ENCODE results near the gene TEX264. TPM values are rescaled to one million over a fixed set of nuclear protein-coding genes. Genes with fewer than 3 reads are reported as not detected.

TEX264 gene
- total RNA-seq, 6 experiments from 2014 or later, result 39.2 to 56.3 (median 42.2) TPM

- no peak for DNase-seq
- Mint-ChIP-seq H3K27ac (no peak overlapping the region), H3K27me3 (ENCODE audit: insufficient read depth) (peaks cover 7% of the 10 kb centered on the region; the same call in 1 of the 2 replicates), H3K36me3 (ENCODE audit: low read depth) (peaks cover 9% of the 10 kb centered on the region), H3K4me3 (no peak overlapping the region), H3K4me1 (ENCODE audit: low read depth) (peaks cover 58% of the 10 kb centered on the region), H3K9me3 (no peaks in the 10 kb centered on the region)
- no peak for TF ChIP-seq CTCF (IDR thresholded peaks at IDR 0.05)
These were observed 6.3 kb downstream of the TEX264 start for GRCh38 chr3:51677358-51677757.

GRCh38 chr3:51678186-51678585, 7.1 kb downstream of the TEX264 start:
- Mint-ChIP-seq H3K36me3 (ENCODE audit: low read depth) (peaks cover 10% of the 10 kb centered on the region), H3K4me3 (no peak overlapping the region), H3K27ac (no peak overlapping the region), H3K9me3 (no peaks in the 10 kb centered on the region), H3K27me3 (ENCODE audit: insufficient read depth) (peaks cover 7% of the 10 kb centered on the region; the same call in 1 of the 2 replicates), H3K4me1 (ENCODE audit: low read depth) (peaks cover 51% of the 10 kb centered on the region)
- no peak for DNase-seq
- no peak for TF ChIP-seq CTCF (IDR thresholded peaks at IDR 0.05)

GRCh38 chr3:51678641-51679040, 7.6 kb downstream of the TEX264 start:
- Mint-ChIP-seq H3K27me3 (ENCODE audit: insufficient read depth) (peaks cover 7% of the 10 kb centered on the region; the same call in 1 of the 2 replicates), H3K27ac (no peak overlapping the region), H3K4me3 (no peak overlapping the region), H3K9me3 (no peaks in the 10 kb centered on the region), H3K36me3 (ENCODE audit: low read depth) (peaks cover 10% of the 10 kb centered on the region), H3K4me1 (ENCODE audit: low read depth) (peaks cover 46% of the 10 kb centered on the region)
- no peak for TF ChIP-seq CTCF (IDR thresholded peaks at IDR 0.05)
- DNase-seq, result no peak

GRCh38 chr3:51679318-51679717, 8.3 kb downstream of the TEX264 start:
- DNase-seq, result no peak

GRCh38 chr3:51679777-51680176, 8.7 kb downstream of the TEX264 start:
- Mint-ChIP-seq H3K27me3 (ENCODE audit: insufficient read depth) (peaks cover 7% of the 10 kb centered on the region; the same call in 1 of the 2 replicates), H3K4me3 (no peak overlapping the region), H3K27ac (no peak overlapping the region), H3K9me3 (no peaks in the 10 kb centered on the region), H3K4me1 (ENCODE audit: low read depth) (peaks cover 39% of the 10 kb centered on the region), H3K36me3 (ENCODE audit: low read depth) (peaks cover 7% of the 10 kb centered on the region)
- TF ChIP-seq CTCF (IDR thresholded peaks at IDR 0.05), result no peak
- DNase-seq, result no peak

More at GRCh38 chr3:51679318-51679717, 8.3 kb downstream of the TEX264 start:
- Mint-ChIP-seq H3K27ac (no peak overlapping the region), H3K9me3 (no peaks in the 10 kb centered on the region), H3K27me3 (ENCODE audit: insufficient read depth) (peaks cover 7% of the 10 kb centered on the region; the same call in 1 of the 2 replicates), H3K4me1 (ENCODE audit: low read depth) (peaks cover 44% of the 10 kb centered on the region), H3K4me3 (no peak overlapping the region), H3K36me3 (ENCODE audit: low read depth) (peaks cover 10% of the 10 kb centered on the region)
- TF ChIP-seq CTCF (IDR thresholded peaks at IDR 0.05), result no peak

- DNase-seq, result no peak
These were observed 9.1 kb downstream of the TEX264 start for GRCh38 chr3:51680196-51680595.

More at GRCh38 chr3:51680196-51680595, 9.1 kb downstream of the TEX264 start:
- Mint-ChIP-seq H3K9me3 (no peaks in the 10 kb centered on the region), H3K4me1 (ENCODE audit: low read depth) (peaks cover 35% of the 10 kb centered on the region), H3K27me3 (ENCODE audit: insufficient read depth) (peaks cover 7% of the 10 kb centered on the region; the same call in 1 of the 2 replicates), H3K27ac (no peak overlapping the region), H3K36me3 (ENCODE audit: low read depth) (peaks cover 7% of the 10 kb centered on the region), H3K4me3 (no peak overlapping the region)
- no peak for TF ChIP-seq CTCF (IDR thresholded peaks at IDR 0.05)

Measured in HFFc6 (cell line).